ENCODE results near the gene HES7.

DNA sequence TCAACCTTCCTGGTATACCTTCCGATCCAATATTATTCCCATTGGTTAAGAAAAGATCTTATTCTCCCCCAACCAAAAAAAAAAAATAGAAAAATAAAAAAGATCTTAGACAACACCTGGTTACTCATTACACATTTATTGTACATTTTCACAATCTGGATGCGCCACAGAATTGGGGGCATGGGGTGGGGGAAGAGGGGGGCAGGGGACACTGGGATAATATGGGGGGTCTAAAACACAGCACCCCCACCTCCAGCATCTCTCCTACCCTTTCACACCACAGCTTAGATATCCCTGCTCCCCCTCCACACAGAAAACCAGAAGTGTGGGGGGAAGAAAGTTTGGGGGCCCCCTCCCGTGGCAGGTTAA lies 35.1 kb upstream of the HES7 start:
- TF ChIP-seq EZH2 (optimal IDR thresholded peaks at IDR 0.05; ENCODE audit: low read depth, low read length) (no peak), EZH2phosphoT487 (IDR thresholded peaks at IDR 0.05; ENCODE audit: low read length) (no peak)
- TF ChIP-seq, protein P1, sequence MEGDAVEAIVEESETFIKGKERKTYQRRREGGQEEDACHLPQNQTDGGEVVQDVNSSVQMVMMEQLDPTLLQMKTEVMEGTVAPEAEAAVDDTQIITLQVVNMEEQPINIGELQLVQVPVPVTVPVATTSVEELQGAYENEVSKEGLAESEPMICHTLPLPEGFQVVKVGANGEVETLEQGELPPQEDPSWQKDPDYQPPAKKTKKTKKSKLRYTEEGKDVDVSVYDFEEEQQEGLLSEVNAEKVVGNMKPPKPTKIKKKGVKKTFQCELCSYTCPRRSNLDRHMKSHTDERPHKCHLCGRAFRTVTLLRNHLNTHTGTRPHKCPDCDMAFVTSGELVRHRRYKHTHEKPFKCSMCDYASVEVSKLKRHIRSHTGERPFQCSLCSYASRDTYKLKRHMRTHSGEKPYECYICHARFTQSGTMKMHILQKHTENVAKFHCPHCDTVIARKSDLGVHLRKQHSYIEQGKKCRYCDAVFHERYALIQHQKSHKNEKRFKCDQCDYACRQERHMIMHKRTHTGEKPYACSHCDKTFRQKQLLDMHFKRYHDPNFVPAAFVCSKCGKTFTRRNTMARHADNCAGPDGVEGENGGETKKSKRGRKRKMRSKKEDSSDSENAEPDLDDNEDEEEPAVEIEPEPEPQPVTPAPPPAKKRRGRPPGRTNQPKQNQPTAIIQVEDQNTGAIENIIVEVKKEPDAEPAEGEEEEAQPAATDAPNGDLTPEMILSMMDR (IDR thresholded peaks at IDR 0.05; ENCODE audit: low read length), result no peak

Measured in MM.1S (cell line).